ENCODE measurements around the gene DYNLT4. TPM values are rescaled to one million over a fixed set of nuclear protein-coding genes. Genes with fewer than 3 reads are reported as not detected.
"Not testable (repeated sequence)": the region's sequence is repeated elsewhere in the genome, so short reads cannot be mapped to it uniquely, and the experiment has no call there.

The DYNLT4 gene
- total RNA-seq, 1 donor from 2014 or later: 1.9 TPM

DNA sequence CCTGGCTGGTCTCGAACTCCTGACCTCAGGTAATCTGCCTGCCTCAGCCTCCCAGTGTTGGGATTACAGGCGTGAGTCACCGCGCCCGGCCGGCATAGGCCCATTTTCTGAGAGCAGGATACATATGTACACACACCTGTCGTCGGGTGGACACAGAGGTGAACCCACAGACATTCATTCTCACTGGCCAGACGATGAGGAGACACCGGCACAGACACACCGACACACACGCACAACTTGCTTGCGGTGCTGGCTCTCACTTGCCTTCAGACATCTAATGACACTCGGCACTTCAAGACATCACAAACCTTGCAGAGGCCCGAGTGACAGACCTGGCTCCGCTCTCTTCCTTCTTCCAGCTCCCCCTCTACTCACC lies 35.3 kb upstream of the DYNLT4 start:
- Histone ChIP-seq H3K4me3 (peak overlapping the region; percentile 70), H3K27ac (replicated peaks) (peak overlapping the region; percentile 50), H3K27me3 (ENCODE audit: low read depth) (no peaks in the 10 kb centered on the region), H3K9me3 (replicated peaks) (no peaks in the 10 kb centered on the region), H3K4me1 (peaks cover 11% of the 10 kb centered on the region), H3K36me3 (no peaks in the 10 kb centered on the region)
- intact Hi-C loops (cut with micrococcal nuclease): no loop called here
- no peak for DNase-seq
- TF ChIP-seq, protein P1, sequence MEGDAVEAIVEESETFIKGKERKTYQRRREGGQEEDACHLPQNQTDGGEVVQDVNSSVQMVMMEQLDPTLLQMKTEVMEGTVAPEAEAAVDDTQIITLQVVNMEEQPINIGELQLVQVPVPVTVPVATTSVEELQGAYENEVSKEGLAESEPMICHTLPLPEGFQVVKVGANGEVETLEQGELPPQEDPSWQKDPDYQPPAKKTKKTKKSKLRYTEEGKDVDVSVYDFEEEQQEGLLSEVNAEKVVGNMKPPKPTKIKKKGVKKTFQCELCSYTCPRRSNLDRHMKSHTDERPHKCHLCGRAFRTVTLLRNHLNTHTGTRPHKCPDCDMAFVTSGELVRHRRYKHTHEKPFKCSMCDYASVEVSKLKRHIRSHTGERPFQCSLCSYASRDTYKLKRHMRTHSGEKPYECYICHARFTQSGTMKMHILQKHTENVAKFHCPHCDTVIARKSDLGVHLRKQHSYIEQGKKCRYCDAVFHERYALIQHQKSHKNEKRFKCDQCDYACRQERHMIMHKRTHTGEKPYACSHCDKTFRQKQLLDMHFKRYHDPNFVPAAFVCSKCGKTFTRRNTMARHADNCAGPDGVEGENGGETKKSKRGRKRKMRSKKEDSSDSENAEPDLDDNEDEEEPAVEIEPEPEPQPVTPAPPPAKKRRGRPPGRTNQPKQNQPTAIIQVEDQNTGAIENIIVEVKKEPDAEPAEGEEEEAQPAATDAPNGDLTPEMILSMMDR (IDR thresholded peaks at IDR 0.05; ENCODE audit: borderline replicate concordance): no peak

DNA sequence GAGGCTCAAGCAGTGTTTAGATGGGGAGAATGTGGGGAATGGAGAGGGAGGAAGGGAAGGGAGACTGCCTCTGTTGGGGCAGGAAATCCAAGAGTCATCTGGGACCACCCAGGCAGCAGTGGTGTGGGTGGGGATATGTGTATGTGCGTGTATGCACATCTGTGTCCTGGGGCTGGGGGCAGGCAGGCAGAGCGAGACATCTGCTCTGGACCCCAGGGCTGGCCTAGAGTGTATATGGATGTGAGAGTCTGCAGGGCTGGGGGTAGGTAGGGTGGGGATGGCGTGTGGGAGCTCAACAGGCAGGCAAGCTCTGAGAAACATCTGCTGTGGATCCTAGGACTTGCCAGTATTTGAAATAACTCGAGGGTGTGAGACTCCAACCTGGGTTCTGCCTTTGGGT lies 32.4 kb upstream of the DYNLT4 start:
- TF ChIP-seq, protein P1 (IDR thresholded peaks at IDR 0.05; ENCODE audit: borderline replicate concordance): no peak
- no peaks in the 10 kb centered on the region for H3K9me3 ChIP-seq (replicated peaks)
- no peaks in the 10 kb centered on the region for H3K36me3 ChIP-seq
- intact Hi-C loops (cut with micrococcal nuclease): no loop called here
- DNase-seq: no peak
- H3K4me3 ChIP-seq: no peak overlapping the region
- no peak overlapping the region for H3K27ac ChIP-seq (replicated peaks)
- no peaks in the 10 kb centered on the region for H3K27me3 ChIP-seq (ENCODE audit: low read depth)
- H3K4me1 ChIP-seq: peaks cover 19% of the 10 kb centered on the region

DNA sequence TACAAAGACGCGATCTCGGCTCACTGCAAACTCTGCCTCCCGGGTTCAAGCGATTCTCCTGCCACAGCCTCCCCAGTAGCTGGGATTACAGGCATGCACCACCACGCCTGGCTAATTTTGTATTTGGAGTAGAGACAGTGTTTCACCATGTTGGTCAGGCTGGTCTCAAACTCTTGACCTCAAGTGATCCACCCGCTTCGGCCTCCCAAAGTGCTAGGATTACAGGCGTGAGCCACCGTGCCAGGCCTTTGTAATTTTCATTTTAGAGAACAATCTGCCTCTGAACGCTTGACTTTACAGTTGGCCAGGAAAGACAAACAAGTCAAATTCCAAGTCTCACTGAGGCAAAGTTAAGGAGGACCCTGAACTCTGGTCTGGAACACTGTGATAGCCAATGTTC lies 31.1 kb upstream of the DYNLT4 start:
- H3K27ac ChIP-seq (replicated peaks); H3K9me3 ChIP-seq (replicated peaks); H3K27me3 ChIP-seq (ENCODE audit: low read depth); H3K36me3 ChIP-seq; intact Hi-C loops (cut with micrococcal nuclease); H3K4me3 ChIP-seq; DNase-seq: not testable (repeated sequence)
- H3K4me1 ChIP-seq: peaks cover 16% of the 10 kb centered on the region

DNA sequence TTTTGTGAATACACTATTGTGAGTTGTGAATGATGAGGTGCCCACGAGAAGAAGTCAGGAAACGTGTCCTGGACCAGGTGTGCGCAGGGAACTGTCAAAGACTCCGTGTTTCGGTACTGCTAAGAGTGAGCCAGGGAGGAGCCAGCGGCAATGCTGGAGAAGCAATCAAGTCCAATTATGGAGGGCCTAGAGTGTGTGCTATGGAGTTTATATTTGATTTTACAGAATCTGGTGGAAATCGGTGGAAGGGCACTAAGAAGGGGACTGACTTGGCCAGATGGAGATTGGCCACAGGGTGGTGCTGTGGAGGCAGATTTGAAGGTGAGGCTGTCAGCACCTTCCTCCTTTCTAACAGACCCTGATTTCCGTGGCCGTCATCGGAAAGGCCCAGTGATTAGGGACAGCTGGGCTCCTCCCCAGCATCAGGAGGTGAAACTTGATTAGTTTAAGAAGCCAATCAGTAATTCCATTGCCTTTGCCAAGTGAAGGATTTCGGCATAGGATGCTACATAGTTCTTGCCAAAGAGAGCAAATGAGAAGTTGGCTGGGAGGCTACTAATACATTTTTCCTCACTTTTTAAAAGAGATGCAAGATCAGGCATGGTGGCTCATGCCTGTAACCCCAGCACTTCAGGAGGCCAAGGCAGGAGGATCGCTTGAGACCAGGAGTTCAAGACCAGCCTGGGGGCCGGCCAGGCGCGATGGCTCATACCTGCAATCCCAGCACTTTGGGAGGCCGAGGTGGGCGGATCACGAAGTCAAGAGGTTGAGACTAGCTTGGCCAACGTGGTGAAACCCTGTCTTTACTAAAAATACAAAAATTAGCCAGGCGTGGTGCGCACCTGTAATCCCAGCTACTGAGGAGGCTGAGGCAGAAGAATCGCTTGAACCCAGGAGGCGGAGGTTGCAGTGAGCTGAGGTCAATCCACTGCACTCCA lies 28.9 kb upstream of the DYNLT4 start:
- DNase-seq: peak; percentile 85
- no peaks in the 10 kb centered on the region for H3K9me3 ChIP-seq (replicated peaks)
- H3K27ac ChIP-seq (replicated peaks): no peak overlapping the region
- TF ChIP-seq, protein P1 (IDR thresholded peaks at IDR 0.05; ENCODE audit: borderline replicate concordance): peak; percentile 92
- no peaks in the 10 kb centered on the region for H3K27me3 ChIP-seq (ENCODE audit: low read depth)
- intact Hi-C loops (cut with micrococcal nuclease): no loop called here
- peaks cover 8% of the 10 kb centered on the region for H3K4me1 ChIP-seq
- no peaks in the 10 kb centered on the region for H3K36me3 ChIP-seq
- peak overlapping the region; percentile 10 for H3K4me3 ChIP-seq

DNA sequence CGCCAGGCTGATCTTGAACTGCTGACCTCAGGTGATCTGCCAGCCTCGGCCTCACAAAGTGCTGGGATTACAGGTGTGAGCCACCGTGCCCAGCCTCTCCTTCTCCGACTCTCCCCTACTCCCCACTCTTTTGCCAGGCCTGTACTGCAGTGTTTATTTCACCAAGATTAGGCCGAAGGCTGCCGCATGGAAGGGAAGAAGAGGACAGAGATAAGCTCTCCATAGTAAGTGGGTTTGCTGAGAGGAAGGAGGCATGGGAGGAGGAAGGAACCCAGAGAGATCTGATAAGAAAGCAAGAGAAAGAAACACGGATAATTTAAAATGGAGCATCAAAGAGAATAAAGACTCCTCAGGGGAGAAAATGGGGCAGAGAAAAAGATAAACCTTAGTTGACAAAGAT lies 27.2 kb upstream of the DYNLT4 start:
- Histone ChIP-seq H3K4me1 (peaks cover 8% of the 10 kb centered on the region), H3K27me3 (ENCODE audit: low read depth) (no peaks in the 10 kb centered on the region), H3K4me3 (no peak overlapping the region), H3K36me3 (no peaks in the 10 kb centered on the region), H3K9me3 (replicated peaks) (no peaks in the 10 kb centered on the region), H3K27ac (replicated peaks) (no peak overlapping the region)
- DNase-seq: no peak
- intact Hi-C loops (cut with micrococcal nuclease): no loop called here
- TF ChIP-seq, protein P1 (IDR thresholded peaks at IDR 0.05; ENCODE audit: borderline replicate concordance): no peak

DNA sequence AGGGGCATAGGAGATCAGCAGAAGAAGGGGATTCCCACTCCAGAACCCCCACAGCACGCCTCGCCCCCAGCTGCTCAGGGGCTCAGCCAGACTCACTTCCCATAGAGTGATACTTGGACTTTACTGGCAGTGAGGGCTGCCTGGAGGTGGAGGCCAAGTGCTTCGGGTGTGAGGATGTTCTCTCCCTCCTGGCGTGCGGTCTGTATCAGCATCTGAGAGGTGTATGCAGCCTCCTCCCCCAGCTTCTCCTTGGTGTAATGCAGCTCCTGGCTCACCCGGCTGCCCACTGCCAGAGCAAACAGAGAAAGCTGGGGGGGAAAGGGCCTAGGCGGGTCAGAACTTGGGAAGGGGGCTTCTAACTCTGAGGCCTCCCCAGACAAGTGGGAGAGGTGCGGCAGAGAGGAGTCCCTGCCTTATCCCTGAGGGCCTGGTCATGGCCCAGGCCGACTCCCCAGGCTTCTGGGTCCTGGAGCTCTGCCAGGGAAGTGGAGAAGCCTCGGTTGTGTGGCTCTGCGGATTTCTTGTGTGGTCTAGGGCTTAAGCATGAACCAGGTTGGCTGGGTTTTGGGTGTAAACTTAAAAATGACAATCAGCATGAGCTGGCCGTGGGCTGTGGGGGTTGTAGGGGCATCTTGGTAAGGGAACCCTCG lies 25.0 kb upstream of the DYNLT4 start:
- Histone ChIP-seq H3K4me3 (no peak overlapping the region), H3K27ac (replicated peaks) (no peak overlapping the region), H3K9me3 (replicated peaks) (no peaks in the 10 kb centered on the region), H3K36me3 (no peaks in the 10 kb centered on the region), H3K27me3 (ENCODE audit: low read depth) (no peaks in the 10 kb centered on the region), H3K4me1 (peaks cover 8% of the 10 kb centered on the region)
- intact Hi-C loops (cut with micrococcal nuclease): no loop called here
- DNase-seq: no peak
- TF ChIP-seq, protein P1 (IDR thresholded peaks at IDR 0.05; ENCODE audit: borderline replicate concordance): no peak
